Activated CD4-positive, alpha-beta T cell treated with anti-CD3 and anti-CD28 coated beads, Interleukin-2, amount 10 ng/mL, durations not matched to agents 24 days and 14 days (primary cell): ENCODE measurements around the gene FAM180B. TPM values are rescaled to one million over a fixed set of nuclear protein-coding genes. Genes with fewer than 3 reads are reported as not detected.
A peak's percentile ranks its signal among the peaks of the same experiment; 100 is the strongest.

ENCODE experiments used
- DNase-seq: peaks from one replicate; pipeline ENCODE4 v3.0.0; 2022
- H3K27ac Mint-ChIP-seq: one replicate; pipeline ENCODE4 v1.8.0; 2022; ENCODE audit warnings: mild to moderate bottlenecking, mixed read lengths
- H3K27me3 Mint-ChIP-seq: one replicate; pipeline ENCODE4 v1.8.0; 2022; ENCODE audit warnings: mixed read lengths
- H3K36me3 Mint-ChIP-seq: one replicate; pipeline ENCODE4 v1.8.0; 2022; ENCODE audit warnings: low read depth, mild to moderate bottlenecking, mixed read lengths
- H3K4me1 Mint-ChIP-seq: one replicate; pipeline ENCODE4 v1.8.0; 2021; ENCODE audit warnings: mixed read lengths
- H3K4me3 Mint-ChIP-seq: one replicate; pipeline ENCODE4 v1.8.0; 2022; ENCODE audit warnings: mild to moderate bottlenecking, moderate library complexity, mixed read lengths
- H3K9me3 Mint-ChIP-seq: one replicate; pipeline ENCODE4 v1.8.0; 2021; ENCODE audit warnings: mixed read lengths
- intact Hi-C: fragments of 100-400 bp; cut with micrococcal nuclease; formaldehyde crosslinking; loops from one replicate; pipeline ENCODE4 v1.15.1; 2023
- total RNA-seq: library from RNA; stranded (reverse); gene quantifications from 2 replicates; pipeline ENCODE4 v1.2.3, GENCODE V29; 2022

The FAM180B gene
- total RNA-seq, 1 donor from 2014 or later: 0.28 TPM

GRCh38 chr11:47577460-47578041 is 8.9 kb upstream of the FAM180B start:
- H3K27ac Mint-ChIP-seq: peak overlapping the region; percentile 96
- H3K4me1 Mint-ChIP-seq: peaks cover 30% of the 10 kb centered on the region
- no peaks in the 10 kb centered on the region for H3K9me3 Mint-ChIP-seq
- intact Hi-C loops: loop anchor here (1.0 to 5.0 kb wide), 4 partner anchors 12 to 640 kb away; partner anchors contain the start of genes CSTPP1, MTCH2 and PTPMT1
- no peak for DNase-seq
- peaks cover 59% of the 10 kb centered on the region for H3K36me3 Mint-ChIP-seq
- H3K4me3 Mint-ChIP-seq: peak overlapping the region; percentile 94
- H3K27me3 Mint-ChIP-seq: no peaks in the 10 kb centered on the region

- H3K9me3 Mint-ChIP-seq: no peaks in the 10 kb centered on the region
- peaks cover 27% of the 10 kb centered on the region for H3K4me1 Mint-ChIP-seq
- H3K4me3 Mint-ChIP-seq: peak within 1 kb of the TSS; percentile 94
- H3K27me3 Mint-ChIP-seq: no peaks in the 10 kb centered on the region
- H3K36me3 Mint-ChIP-seq: peaks cover 60% of the 10 kb centered on the region
- peak within 1 kb of the TSS; percentile 96 for H3K27ac Mint-ChIP-seq
- intact Hi-C loops: loop anchor here (1.0 to 5.0 kb wide), 5 partner anchors 14 to 642 kb away; partner anchors contain the start of genes CELF1, CSTPP1, MTCH2 and PTPMT1
- DNase-seq: peak; percentile 98
These were observed 7.7 kb upstream of the FAM180B start, which contains the start of the genes KBTBD4 and NDUFS3 for GRCh38 chr11:47578524-47579494. Gene KBTBD4, minus strand, starts transcription at chr11:47578970. Its CDS starts 19 bp downstream, at chr11:47578951. Gene NDUFS3, plus strand, starts transcription at chr11:47579074. Its CDS starts 18 bp downstream, at chr11:47579092.

DNA sequence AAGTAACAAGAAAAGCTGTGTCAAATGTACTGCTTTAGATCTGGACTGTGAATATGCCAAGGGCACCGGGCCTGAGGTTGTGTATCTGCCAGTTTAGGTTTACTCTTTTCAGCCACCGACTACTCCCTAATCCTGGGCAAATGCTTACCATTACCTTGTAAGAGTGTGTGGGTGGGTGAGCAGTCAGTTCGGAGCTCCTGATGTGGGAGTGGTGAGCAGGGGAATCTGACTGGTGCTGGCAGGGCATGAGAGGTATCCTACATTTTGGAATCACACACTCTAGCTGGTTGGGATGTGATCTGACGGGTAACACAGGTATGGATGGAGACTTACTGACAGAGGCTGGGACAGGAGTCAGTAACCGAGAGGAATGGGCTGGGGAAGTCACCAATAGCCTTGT is 2.6 kb upstream of the FAM180B start:
- Mint-ChIP-seq H3K36me3 (peaks cover 43% of the 10 kb centered on the region), H3K27me3 (no peaks in the 10 kb centered on the region), H3K4me1 (peaks cover 14% of the 10 kb centered on the region), H3K4me3 (no peak overlapping the region), H3K9me3 (no peaks in the 10 kb centered on the region), H3K27ac (no peak overlapping the region)
- intact Hi-C loops: no loop called here
- DNase-seq: no peak

DNA sequence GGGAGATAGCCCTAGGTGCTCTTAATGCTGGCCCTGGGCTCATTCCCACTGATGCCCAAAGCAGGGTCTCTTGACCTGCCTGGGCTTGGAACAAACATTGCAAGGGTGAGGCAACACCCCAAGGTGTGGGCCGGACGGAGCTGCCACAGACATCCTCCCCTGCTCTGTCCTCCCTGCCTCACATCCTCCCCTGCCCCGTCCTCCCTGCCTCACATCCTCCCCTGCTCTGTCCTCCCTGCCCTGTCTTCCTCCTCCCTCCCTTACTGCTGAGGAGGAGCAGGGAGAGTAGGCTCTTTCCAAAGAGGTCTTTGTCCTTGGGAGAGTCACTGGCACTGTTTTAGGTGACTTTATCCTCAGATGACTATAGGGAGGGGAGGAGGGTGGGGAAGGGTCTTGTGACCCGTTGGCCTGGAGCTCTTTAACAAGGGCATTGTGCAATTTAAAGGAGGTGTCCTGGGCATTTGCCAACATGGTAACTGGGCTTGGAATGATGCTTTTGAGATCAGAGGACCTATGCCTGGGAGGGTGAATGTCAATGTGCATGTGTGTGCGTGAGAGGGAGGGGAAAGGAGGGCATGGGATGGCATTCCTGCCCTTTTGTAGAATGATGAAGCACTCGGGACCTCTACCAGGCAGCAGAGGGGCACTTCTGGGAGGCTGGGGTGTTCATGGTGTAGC is 700 bp downstream of the FAM180B start:
- H3K4me1 Mint-ChIP-seq: peaks cover 5% of the 10 kb centered on the region
- intact Hi-C loops: no loop called here

GRCh38 chr11:47587723-47588326 is 1.3 kb downstream of the FAM180B start:
- peaks cover 15% of the 10 kb centered on the region for H3K36me3 Mint-ChIP-seq
- intact Hi-C loops: no loop called here

More for the DNA sequence above, 700 bp downstream of the FAM180B start:
- no peaks in the 10 kb centered on the region for H3K27me3 Mint-ChIP-seq
- no peak overlapping the region for H3K4me3 Mint-ChIP-seq
- H3K27ac Mint-ChIP-seq: peak overlapping the region; percentile 16
- no peaks in the 10 kb centered on the region for H3K9me3 Mint-ChIP-seq
- H3K36me3 Mint-ChIP-seq: peaks cover 22% of the 10 kb centered on the region
- no peak for DNase-seq

GRCh38 chr11:47589118-47589517 is 2.6 kb downstream of the FAM180B start:
- intact Hi-C loops: no loop called here
- peaks cover 4% of the 10 kb centered on the region for H3K36me3 Mint-ChIP-seq
- H3K27ac Mint-ChIP-seq: no peak overlapping the region
- no peaks in the 10 kb centered on the region for H3K9me3 Mint-ChIP-seq
- peaks cover 10% of the 10 kb centered on the region for H3K4me1 Mint-ChIP-seq
- H3K27me3 Mint-ChIP-seq: peaks cover 15% of the 10 kb centered on the region
- DNase-seq: no peak
- no peak overlapping the region for H3K4me3 Mint-ChIP-seq

More at GRCh38 chr11:47587723-47588326, 1.3 kb downstream of the FAM180B start:
- Mint-ChIP-seq H3K27ac (no peak overlapping the region), H3K9me3 (no peaks in the 10 kb centered on the region), H3K4me1 (peaks cover 7% of the 10 kb centered on the region), H3K4me3 (no peak overlapping the region), H3K27me3 (peaks cover 4% of the 10 kb centered on the region)
- no peak for DNase-seq

DNA sequence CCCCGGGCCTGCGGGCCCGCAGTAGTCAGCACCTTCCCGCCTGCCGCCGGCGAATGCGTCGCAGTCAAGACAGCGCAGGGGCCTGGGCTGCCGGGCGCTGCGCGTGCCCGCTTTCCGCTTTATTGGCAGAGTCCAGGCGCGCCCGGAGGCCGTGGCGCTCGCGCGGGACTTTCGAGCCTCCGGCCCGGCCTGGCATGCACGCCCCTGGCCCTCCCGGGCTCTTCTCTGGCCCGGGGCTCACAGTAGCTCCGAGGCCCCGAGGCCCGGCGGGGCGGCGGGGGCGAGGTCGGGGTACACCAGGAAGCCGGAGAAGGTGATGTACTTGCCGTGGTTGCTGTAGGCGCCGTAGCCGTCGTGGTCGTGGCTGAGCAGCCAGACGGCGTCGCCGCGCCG is 3.1 kb downstream of the FAM180B start:
- Mint-ChIP-seq H3K36me3 (no peaks in the 10 kb centered on the region), H3K4me1 (peaks cover 10% of the 10 kb centered on the region), H3K27ac (no peak overlapping the region), H3K4me3 (no peak overlapping the region), H3K27me3 (peaks cover 18% of the 10 kb centered on the region), H3K9me3 (no peaks in the 10 kb centered on the region)
- DNase-seq: no peak
- intact Hi-C loops: no loop called here

DNA sequence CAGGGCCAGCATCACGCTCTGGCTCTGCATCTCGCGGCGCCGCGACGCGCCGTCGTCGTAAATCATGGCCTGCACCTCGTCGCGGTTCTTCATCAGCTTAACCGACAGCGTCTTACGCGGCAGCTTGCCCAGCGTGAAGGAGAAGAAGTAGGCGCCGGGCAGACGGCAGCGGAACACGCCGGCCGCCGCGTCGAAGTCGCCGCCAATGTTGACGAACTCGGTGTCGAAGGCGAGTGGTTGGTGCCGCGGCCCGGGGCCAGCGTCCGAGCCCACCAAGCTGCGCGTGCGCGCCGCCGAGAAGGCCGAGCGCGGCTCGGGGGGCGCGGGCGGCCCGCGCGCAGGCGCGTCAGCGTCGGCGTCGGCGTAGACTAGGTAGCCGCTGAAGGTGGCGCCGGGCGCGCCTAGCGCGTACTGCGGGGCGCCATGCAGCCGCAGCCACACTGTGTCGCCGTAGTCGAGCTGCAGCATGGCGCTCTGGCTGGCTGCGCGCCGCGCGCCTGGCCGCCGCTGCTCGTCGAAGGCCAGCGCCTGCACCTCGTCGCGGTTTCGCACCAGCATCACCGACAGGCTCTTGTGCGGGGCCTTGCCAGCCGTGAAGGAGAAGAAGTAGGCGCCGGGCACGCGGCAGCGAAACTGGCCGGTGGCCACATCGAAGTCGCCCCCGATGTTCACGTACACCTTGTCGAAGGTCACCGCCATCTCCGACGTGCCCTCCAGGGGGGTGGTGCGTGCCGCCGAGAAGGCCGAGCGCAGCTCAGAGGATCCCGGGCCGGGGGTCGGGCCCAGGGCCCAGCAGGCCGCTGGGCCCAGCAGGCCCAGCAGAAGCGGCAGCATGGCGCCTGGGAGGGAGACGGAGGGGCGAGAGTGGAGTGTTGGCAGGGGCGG is 3.7 kb downstream of the FAM180B start:
- Mint-ChIP-seq H3K27me3 (peaks cover 23% of the 10 kb centered on the region), H3K9me3 (no peaks in the 10 kb centered on the region), H3K4me3 (no peak overlapping the region), H3K27ac (no peak overlapping the region), H3K36me3 (no peaks in the 10 kb centered on the region), H3K4me1 (peaks cover 10% of the 10 kb centered on the region)
- no peak for DNase-seq
- intact Hi-C loops: no loop called here

DNA sequence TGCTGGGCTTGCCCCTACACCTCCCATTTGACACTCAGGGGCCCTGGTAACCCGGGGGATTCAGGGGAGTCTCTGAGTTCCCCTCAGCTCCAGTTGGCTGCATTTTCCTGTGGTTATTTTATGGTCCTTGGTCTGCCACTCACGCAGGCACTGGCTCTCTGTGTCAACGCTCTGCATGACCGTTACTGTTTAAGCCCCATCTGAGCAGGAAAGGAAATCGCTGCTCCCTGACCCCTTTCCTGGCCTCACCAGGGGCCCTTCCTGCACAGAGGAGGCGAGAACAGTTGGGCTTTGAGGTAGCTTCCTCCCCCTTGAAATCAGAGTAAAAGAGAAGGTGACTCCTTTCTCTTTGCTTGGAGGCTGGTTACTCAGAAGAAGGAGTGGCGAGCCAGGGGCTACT is 5.3 kb downstream of the FAM180B start:
- peaks cover 10% of the 10 kb centered on the region for H3K4me1 Mint-ChIP-seq
- peaks cover 31% of the 10 kb centered on the region for H3K27me3 Mint-ChIP-seq
- no peak for DNase-seq
- H3K27ac Mint-ChIP-seq: no peak overlapping the region
- intact Hi-C loops: no loop called here
- H3K4me3 Mint-ChIP-seq: no peak overlapping the region
- no peaks in the 10 kb centered on the region for H3K36me3 Mint-ChIP-seq
- H3K9me3 Mint-ChIP-seq: no peaks in the 10 kb centered on the region

GRCh38 chr11:47592251-47592650 is 5.8 kb downstream of the FAM180B start:
- DNase-seq: no peak
- peaks cover 10% of the 10 kb centered on the region for H3K4me1 Mint-ChIP-seq
- no peaks in the 10 kb centered on the region for H3K36me3 Mint-ChIP-seq
- peaks cover 31% of the 10 kb centered on the region for H3K27me3 Mint-ChIP-seq
- no peaks in the 10 kb centered on the region for H3K9me3 Mint-ChIP-seq
- intact Hi-C loops: no loop called here
- no peak overlapping the region for H3K27ac Mint-ChIP-seq
- H3K4me3 Mint-ChIP-seq: no peak overlapping the region

- H3K4me3 Mint-ChIP-seq: no peak overlapping the region
- no peaks in the 10 kb centered on the region for H3K9me3 Mint-ChIP-seq
- no peak for DNase-seq
- H3K27ac Mint-ChIP-seq: no peak overlapping the region
- peaks cover 8% of the 10 kb centered on the region for H3K4me1 Mint-ChIP-seq
- intact Hi-C loops: no loop called here
- no peaks in the 10 kb centered on the region for H3K36me3 Mint-ChIP-seq
- peaks cover 31% of the 10 kb centered on the region for H3K27me3 Mint-ChIP-seq
These were observed 6.5 kb downstream of the FAM180B start for GRCh38 chr11:47592970-47593369.

DNA sequence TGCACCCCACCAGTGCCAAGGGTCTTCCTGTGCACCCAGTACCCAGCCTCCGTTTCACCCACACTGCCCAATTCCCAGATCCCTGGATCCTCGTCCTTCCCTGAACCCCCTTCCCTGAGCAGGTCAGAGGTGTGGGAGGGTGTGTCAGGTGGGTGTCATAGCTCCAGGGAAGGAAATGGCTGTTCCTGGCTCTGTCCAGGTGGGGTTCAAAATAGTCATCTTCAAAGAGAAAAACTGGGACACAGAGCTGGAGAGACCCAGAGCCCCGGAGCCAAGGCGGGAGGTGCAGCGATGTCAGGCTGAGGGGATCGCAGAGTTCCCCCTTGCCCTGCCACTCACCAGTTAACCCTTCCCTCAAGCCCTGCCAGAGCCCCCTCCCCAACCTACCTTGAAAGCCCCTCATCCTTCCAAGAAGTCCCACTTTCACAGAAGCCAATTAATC is 7.0 kb downstream of the FAM180B start:
- Mint-ChIP-seq H3K4me1 (peaks cover 8% of the 10 kb centered on the region), H3K27me3 (peaks cover 31% of the 10 kb centered on the region), H3K9me3 (no peaks in the 10 kb centered on the region), H3K36me3 (no peaks in the 10 kb centered on the region), H3K27ac (no peak overlapping the region), H3K4me3 (peak overlapping the region; percentile 30)
- intact Hi-C loops: no loop called here
- no peak for DNase-seq
